ENCODE measurements around the gene PTPRT. TPM values are rescaled to one million over a fixed set of nuclear protein-coding genes. Genes with fewer than 3 reads are reported as not detected.

PTPRT gene
- total and polyA plus RNA-seq, 12 donors, result 0.05 to 0.34 (median 0.16) TPM; not detected in 1

GRCh38 chr20:43102394-43102793 is 87.3 kb downstream of the PTPRT start:
- Histone ChIP-seq H3K27ac (no peak overlapping the region), H3K4me1 (replicated peaks in 1 of 2) (no peaks in the 10 kb centered on the region), H3K4me3 (no peak overlapping the region), H3K9me3 (replicated peaks in 1 of 3) (no peaks in the 10 kb centered on the region), H3K27me3 (no peaks in the 10 kb centered on the region), H3K36me3 (replicated peaks in 1 of 2) (no peaks in the 10 kb centered on the region)
- WGBS, 4 donors, result 57 to 66% (median 59%) methylated on average over 5 of the region's 5 CpGs
- intact Hi-C loops (cut with DNase I), result no loop called here
- no peak for DNase-seq
- TF ChIP-seq POLR2A (IDR thresholded peaks at IDR 0.05) (no peak), CTCF (IDR thresholded peaks at IDR 0.05) (no peak)

DNA sequence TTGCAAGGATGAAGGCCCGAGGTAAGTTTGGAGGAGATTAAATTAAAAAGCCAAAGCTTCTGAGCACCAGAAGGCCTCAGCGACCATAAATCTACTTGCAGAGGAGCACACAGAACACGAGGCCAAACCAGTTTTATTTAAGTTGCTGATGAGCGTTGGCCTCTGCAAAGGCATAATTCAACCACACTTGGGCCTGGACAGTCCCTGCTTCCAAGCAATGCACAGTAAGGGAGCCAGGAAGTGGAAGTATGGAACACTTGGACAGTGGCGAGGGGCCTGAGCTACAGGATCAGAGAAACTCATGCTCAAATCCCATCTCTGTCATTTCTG is 92.8 kb downstream of the PTPRT start:
- DNase-seq, result no peak
- Histone ChIP-seq H3K27ac (no peak overlapping the region), H3K4me1 (replicated peaks in 1 of 2) (no peaks in the 10 kb centered on the region), H3K4me3 (no peak overlapping the region), H3K27me3 (peaks cover 8% of the 10 kb centered on the region), H3K9me3 (replicated peaks in 1 of 3) (no peaks in the 10 kb centered on the region), H3K36me3 (replicated peaks in 1 of 2) (no peaks in the 10 kb centered on the region)
- intact Hi-C loops (cut with DNase I), result no loop called here
- TF ChIP-seq CTCF (IDR thresholded peaks at IDR 0.05), result no peak
- TF ChIP-seq POLR2A (IDR thresholded peaks at IDR 0.05), result no peak
- 52 to 68% (median 62%) methylated on average over 4 to 5 of the region's 5 CpGs for WGBS, 4 donors

DNA sequence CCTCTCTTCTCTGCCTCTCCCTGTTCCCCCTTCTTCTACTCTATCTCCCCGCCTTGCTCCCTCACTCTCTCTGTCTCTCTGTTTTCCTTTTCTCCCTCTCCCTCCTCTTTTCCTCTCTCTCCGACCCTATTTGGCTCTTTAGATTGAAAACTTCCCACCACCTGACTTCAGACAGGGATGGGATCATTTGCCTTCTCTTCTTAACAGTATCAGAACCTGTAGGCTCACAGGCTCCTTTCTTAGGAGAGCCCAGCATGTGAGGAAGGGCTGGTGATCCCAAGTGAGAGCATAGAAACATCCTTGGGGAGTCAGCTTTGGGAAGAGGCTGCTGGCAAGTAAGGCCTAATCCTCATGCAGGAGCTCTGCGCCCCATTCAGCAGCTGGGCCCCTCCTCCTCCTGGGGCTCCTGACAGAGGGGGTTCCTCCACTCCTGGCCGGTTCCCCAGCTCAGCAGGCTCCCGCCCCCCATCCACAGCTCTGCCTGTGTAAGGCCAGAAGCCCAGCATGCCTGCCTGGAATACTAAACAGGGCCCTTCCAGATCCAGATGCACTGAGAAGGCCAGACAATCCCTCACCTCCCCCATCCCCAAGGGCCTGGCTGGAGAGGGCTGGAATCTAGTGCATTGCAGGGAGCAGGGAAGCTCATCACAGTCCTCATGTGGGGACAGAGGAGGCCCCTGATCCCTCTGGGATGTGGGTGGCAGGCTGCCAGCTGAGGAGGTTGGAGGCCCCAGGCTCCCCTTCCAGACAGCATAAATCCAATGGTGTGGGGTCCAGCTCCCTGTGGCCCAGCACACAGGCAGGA is 93.4 kb downstream of the PTPRT start:
- no peak for DNase-seq
- Histone ChIP-seq H3K36me3 (replicated peaks in 1 of 2) (no peaks in the 10 kb centered on the region), H3K4me3 (no peak overlapping the region), H3K27ac (no peak overlapping the region), H3K9me3 (replicated peaks in 1 of 3) (no peaks in the 10 kb centered on the region), H3K27me3 (peaks cover 8% of the 10 kb centered on the region), H3K4me1 (replicated peaks in 1 of 2) (no peaks in the 10 kb centered on the region)
- TF ChIP-seq CTCF (IDR thresholded peaks at IDR 0.05) (no peak), POLR2A (IDR thresholded peaks at IDR 0.05) (no peak)
- WGBS, 4 donors, result 53 to 60% (median 55%) methylated on average over 5 of the region's 5 CpGs
- intact Hi-C loops (cut with DNase I), result no loop called here

DNA sequence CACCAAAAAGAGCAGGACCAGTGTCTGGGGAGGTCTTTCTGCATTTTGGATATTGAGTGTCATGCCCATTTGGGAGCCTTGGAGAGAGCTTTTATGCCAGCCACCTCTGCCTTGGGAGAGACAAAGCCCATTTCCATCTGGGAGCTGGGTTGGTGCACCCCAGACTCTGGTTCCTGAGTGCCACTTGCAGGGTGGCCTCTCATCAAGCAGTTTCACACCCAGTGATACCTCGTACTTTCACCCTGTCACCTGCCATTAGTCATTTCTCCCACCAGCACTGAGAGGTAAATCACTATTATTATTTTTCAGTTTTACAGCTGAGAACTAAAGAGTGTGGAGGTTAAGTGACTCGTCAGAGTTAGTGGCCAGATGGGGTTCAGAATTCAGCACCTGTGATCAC is 94.7 kb downstream of the PTPRT start:
- H3K4me1 ChIP-seq (replicated peaks in 1 of 2), result no peaks in the 10 kb centered on the region
- 57 to 81% (median 69%) methylated on average over 2 of the region's 2 CpGs for WGBS, 4 donors
- TF ChIP-seq POLR2A (IDR thresholded peaks at IDR 0.05), result no peak
- TF ChIP-seq CTCF (IDR thresholded peaks at IDR 0.05), result no peak
- H3K36me3 ChIP-seq (replicated peaks in 1 of 2), result no peaks in the 10 kb centered on the region
- peaks cover 8% of the 10 kb centered on the region for H3K27me3 ChIP-seq
- no peak for DNase-seq
- H3K4me3 ChIP-seq, result no peak overlapping the region
- H3K27ac ChIP-seq, result no peak overlapping the region
- no peaks in the 10 kb centered on the region for H3K9me3 ChIP-seq (replicated peaks in 1 of 3)
- intact Hi-C loops (cut with DNase I), result no loop called here
